GM21447 (cell line): ENCODE results near the gene PREB.

Experiments
- ATAC-seq: cut with Tn5 transposase; IDR thresholded peaks from one replicate; pipeline ENCODE4 v1.9.1; 2021; ENCODE audit not compliant: unreplicated experiment

PREB gene

GRCh38 chr2:27096748-27097297 lies 37.6 kb downstream of the PREB start:
- ATAC-seq: no peak

DNA sequence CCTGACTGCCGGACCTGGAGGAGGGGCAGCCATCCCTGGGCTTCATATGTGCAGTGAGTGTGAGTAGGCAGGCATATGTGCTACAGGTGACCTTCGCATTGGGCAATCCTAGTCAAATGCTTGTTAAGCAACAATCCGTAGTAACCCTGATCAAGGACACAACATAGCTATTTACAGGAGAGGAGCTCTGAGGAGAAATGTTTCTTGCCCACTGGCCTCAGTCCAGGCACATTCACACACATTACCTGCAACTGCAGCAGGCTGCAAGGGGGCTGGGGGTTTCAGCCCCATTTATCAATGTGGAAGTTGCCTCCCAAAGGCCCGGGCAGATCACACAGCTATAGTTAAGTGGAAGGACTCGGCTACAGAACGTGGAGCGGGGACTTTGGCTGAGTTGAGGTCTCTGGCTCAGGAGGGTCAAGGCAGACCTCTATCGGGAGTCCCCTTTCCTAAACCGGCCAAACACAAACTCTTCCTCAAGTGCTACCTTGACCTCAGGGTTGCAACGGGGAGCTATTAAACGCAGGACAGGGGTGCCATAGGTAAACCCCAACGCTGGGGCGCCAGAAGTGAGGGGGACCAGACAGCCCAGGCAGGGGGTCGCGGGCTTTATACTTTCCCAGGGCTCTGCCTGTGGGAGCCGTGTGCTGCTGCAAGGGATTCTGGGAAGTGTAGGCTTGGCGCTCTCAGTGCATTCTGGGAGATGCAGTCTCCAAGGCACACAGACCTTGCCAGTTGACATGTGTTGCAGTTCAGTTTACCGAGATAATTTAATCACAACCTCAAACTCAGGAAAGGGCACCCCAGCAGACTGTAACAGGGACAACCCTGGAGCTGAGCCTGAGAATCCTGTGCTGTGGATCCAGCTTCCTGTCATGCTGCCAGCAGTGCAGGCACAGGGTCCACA lies 38.4 kb downstream of the PREB start:
- ATAC-seq: no peak

- ATAC-seq: no peak
These were observed 39.0 kb downstream of the PREB start for GRCh38 chr2:27095427-27095744.

DNA sequence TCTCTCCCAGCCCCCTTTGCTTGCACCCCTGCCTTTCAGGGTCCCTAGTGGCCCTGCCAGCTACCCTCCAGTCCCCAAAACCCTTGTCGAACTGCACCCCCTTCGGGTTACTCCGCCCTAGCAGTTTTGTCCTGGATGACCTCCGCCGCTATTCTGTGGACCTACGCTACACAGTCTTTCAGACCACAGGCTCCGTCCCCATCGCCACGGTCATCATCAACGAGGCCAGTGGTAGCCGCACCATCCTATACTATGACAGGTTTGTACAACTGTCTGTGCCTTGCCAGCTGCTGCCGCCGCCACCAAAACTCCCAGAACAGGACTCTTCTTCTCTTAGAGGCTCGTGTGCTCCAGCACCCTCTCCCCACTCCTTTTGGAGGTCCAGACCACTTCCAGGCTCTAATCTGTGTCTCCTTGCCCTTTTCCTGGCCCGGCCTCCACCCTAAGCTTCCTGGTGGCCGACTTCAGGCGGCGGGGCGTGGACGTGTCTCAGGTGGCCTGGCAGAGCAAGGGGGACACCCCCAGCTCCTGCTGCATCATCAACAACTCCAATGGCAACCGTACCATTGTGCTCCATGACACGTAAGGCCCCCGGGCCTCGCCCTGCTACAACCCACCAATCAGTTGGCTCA lies 40.0 kb downstream of the PREB start:
- ATAC-seq: no peak

- no peak for ATAC-seq
These were observed 40.7 kb downstream of the PREB start for GRCh38 chr2:27093430-27094352.

GRCh38 chr2:27092696-27093429 lies 41.6 kb downstream of the PREB start:
- no peak for ATAC-seq

DNA sequence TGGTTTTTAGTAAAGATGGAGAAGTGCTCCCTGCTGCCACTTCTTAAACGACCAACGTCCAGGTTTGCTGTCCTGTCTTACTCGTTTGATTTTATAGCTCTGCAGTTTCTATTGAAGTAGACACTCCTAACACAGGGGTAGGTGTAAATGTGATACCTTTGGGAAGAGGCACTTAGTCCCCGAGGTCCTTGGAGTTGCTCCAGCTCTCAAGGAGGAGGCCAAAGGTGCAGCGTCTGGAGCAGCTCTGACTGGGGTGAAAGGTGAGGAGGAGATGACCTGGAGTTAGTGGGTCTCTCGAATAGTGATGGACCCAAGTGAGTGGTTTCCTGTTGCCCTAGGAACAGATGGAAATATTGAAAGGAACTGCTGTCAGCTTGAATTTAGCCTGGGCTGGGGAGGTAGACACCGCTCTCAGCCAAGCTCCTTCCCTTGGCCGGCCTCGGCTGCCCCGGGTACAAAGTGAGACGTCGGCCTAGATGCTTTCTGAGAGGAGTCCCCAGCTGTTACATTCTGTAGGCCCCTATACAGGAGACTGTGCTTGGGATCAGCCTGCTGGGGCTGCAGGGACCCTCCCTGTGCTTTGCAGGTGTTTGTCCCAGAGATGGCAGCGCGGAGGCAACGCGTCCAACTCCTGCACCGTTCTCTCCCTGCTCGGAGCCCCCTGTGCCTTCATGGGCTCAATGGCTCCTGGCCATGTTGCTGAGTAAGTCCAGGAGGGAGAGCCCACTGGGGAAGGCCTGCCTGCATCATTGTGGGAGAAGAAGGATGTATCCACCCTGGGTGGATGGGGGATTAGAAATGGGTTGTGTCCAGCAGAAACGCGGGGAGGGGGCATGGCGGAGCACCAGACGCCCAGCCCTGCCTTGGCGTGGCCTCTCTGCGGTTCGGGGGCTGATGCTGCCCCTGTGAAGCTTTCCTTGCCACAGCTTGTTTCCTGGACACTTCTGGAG lies 42.4 kb downstream of the PREB start:
- no peak for ATAC-seq

GRCh38 chr2:27089111-27089954 lies 45.1 kb downstream of the PREB start:
- ATAC-seq: no peak

GRCh38 chr2:27088634-27089033 lies 45.8 kb downstream of the PREB start:
- no peak for ATAC-seq

- no peak for ATAC-seq
These were observed 46.5 kb downstream of the PREB start for GRCh38 chr2:27087823-27088410.

DNA sequence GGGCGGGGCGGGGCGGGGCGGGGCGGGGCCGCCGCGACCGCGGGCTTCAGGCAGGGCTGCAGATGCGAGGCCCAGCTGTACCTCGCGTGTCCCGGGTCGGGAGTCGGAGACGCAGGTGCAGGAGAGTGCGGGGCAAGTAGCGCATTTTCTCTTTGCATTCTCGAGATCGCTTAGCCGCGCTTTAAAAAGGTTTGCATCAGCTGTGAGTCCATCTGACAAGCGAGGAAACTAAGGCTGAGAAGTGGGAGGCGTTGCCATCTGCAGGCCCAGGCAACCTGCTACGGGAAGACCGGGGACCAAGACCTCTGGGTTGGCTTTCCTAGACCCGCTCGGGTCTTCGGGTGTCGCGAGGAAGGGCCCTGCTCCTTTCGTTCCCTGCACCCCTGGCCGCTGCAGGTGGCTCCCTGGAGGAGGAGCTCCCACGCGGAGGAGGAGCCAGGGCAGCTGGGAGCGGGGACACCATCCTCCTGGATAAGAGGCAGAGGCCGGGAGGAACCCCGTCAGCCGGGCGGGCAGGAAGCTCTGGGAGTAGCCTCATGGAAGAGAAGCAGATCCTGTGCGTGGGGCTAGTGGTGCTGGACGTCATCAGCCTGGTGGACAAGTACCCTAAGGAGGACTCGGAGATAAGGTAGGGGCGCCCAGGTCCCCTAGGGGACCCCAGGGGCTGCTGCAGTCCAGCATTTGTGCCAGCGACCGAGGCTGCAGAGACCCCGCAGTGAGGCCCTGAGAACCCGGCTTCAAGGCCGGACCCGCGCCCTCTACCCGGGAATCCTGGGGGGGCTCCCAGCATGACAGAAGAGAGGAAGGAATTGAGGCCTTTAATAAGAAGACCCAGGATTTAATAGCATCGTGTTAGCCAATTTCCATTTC lies 47.5 kb downstream of the PREB start, which contains the start of gene KHK:
KHK (plus strand) TSS at position 49 of the 870 bp plus-strand sequence; CDS start at position 537, 488 bp downstream.
- peak; percentile 12 for ATAC-seq

GRCh38 chr2:27086090-27086723 lies 48.2 kb downstream of the PREB start:
- ATAC-seq: peak; percentile 63

- peak; percentile 1 for ATAC-seq
These were observed 48.8 kb downstream of the PREB start for GRCh38 chr2:27085673-27086089.

- ATAC-seq: no peak
These were observed 49.3 kb downstream of the PREB start for GRCh38 chr2:27085062-27085672.

DNA sequence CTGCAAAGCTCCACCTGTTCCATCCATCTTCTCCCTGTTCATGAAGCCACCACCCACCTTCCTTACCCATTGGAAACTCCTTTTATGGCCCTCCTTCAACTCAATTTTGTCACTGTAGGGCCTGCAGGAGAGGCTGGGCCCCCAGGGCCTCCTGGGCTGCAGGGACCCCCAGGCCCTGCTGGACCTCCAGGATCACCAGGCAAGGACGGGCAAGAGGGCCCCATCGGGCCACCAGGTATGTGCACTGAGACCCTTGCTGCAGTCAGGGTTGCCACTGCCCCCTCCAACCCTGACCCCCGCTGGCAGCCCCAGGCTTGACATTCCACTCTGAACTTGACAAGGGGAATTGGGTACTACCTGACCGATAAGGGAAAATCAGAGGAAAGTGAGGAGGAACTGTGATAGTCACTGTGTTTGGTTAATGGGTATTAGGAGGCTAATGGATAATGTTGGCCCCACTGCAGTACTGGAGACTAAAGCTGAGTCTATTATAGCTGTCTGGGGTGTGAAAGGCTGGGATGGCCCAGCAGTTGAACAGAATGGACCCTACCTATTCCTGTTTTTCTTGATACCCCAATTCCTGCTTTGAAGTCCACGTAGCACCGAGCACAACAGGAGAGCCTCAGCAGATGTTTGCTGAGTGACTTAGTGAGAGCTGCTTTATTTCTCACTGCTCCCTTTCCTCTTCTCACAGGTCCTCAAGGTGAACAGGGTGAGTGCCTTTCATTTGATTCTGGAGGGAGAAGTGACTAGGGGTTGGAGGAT lies 50.0 kb downstream of the PREB start:
- ATAC-seq: no peak
